ENCODE measurements around the gene LOXHD1. TPM values are rescaled to one million over a fixed set of nuclear protein-coding genes. Genes with fewer than 3 reads are reported as not detected.

LOXHD1 gene
- total RNA-seq, 1 donor from 2014 or later = not detected

DNA sequence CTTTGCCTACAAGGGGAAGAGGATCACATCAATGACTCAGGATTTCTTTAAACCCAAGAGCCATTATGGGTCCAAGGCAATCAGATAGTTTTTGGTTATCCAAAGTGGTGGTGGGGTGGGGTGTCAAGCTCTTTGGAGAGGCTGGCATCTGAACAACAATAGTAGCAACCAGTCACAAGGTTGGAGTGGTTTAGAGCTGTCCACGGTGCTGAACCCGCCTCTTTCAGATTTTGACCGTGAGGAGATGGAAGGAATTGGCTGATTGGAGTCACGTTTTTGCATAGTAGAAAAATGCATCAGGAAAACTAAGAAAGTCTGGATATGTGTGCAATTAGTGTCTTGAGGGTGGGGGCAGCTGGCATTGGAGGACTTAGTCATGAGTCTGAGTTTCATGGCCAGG is 159.9 kb downstream of the LOXHD1 start:
- TF ChIP-seq, protein P1, sequence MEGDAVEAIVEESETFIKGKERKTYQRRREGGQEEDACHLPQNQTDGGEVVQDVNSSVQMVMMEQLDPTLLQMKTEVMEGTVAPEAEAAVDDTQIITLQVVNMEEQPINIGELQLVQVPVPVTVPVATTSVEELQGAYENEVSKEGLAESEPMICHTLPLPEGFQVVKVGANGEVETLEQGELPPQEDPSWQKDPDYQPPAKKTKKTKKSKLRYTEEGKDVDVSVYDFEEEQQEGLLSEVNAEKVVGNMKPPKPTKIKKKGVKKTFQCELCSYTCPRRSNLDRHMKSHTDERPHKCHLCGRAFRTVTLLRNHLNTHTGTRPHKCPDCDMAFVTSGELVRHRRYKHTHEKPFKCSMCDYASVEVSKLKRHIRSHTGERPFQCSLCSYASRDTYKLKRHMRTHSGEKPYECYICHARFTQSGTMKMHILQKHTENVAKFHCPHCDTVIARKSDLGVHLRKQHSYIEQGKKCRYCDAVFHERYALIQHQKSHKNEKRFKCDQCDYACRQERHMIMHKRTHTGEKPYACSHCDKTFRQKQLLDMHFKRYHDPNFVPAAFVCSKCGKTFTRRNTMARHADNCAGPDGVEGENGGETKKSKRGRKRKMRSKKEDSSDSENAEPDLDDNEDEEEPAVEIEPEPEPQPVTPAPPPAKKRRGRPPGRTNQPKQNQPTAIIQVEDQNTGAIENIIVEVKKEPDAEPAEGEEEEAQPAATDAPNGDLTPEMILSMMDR (conservative IDR thresholded peaks at IDR 0.05; ENCODE audit: low read depth, low read length) = no peak
- no peak for DNase-seq (ENCODE audit: low read depth)
- no peak overlapping the region for H3K4me3 ChIP-seq (ENCODE audit: low read depth, low read length)

DNA sequence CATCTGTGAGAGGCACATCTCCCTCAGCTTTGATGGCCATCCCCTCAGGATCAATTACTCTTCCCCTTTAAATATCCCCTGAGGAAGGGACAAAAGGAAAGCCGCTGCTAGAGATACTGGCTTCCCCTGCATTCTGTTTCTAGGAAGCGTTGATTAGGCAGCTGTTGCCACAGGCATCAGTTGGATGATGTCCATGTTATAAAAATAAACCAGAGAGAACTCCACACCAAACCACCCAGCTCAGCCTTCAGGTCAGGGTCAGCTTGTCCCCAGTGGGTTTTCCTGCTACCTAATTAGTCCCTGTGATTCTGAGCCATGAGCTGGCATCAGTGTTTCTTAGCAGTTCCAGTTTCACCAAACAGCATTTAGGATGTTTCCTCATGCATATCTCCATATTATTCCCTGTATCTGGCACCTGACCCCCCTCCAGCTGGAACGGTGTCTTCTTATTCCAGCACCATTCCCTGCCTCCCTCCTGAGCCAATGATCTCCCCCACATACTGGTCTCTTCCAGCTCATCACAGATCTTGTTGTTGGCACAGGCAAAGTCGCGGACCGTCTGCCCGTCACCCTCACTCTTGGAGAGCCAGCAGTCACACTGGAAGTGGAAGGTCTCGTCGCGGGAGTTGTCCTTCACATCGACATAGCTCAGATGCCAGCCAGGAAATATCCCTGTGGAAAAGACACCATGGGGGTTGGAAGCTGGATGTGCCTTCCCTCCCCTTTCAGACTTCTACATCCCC is 168.4 kb downstream of the LOXHD1 start:
- no peak for DNase-seq (ENCODE audit: low read depth)
- H3K4me3 ChIP-seq (ENCODE audit: low read depth, low read length) = no peak overlapping the region
- TF ChIP-seq, protein P1 (conservative IDR thresholded peaks at IDR 0.05; ENCODE audit: low read depth, low read length) = no peak

DNA sequence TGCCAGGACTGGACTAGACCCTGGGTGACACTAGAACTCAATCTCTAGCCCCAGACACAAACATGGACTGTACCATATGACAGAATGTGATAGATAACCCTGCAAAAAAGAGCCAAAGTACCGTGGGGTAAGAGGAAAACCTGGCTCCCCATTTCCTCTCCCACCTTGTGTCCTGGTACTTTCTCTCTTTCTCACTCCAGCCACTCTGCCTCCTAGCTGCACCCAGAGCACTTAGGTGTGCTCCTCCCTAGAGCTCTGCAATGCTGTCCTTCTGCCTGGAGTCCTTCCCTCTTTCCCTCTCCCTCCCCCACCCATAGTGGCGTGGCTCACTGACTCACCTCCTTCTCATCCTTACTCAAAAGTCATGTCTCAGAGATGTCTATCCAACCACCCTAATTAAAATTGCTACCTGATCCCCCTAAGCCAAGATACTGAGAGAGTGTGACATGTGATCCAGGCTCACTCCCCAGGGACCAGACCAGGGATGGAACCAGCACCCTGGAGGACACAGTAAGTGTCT is 171.3 kb downstream of the LOXHD1 start:
- DNase-seq (ENCODE audit: low read depth) = no peak
- TF ChIP-seq, protein P1 (conservative IDR thresholded peaks at IDR 0.05; ENCODE audit: low read depth, low read length) = no peak
- no peak overlapping the region for H3K4me3 ChIP-seq (ENCODE audit: low read depth, low read length)

DNA sequence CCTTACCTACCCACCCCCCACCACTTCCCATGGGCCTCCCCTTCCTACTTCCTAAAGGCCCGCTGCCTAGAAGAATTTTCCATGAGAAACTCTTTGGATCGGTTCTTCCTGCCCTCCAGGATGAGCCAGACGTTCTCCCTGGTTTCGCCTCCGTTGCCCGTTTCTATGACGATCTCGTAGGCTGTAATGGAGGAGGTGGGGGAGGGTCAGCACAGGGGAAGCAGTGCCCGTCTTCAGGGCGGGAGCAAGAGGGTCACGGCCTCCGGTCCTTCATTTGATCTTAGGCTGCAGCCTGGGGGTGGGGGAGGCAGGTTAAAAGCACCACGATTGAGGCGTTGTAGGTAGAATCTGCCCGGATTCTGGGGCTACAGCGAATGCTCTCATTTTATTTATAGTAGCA is 172.0 kb downstream of the LOXHD1 start:
- TF ChIP-seq, protein P1 (conservative IDR thresholded peaks at IDR 0.05; ENCODE audit: low read depth, low read length) = no peak
- DNase-seq (ENCODE audit: low read depth) = no peak
- H3K4me3 ChIP-seq (ENCODE audit: low read depth, low read length) = no peak overlapping the region

DNA sequence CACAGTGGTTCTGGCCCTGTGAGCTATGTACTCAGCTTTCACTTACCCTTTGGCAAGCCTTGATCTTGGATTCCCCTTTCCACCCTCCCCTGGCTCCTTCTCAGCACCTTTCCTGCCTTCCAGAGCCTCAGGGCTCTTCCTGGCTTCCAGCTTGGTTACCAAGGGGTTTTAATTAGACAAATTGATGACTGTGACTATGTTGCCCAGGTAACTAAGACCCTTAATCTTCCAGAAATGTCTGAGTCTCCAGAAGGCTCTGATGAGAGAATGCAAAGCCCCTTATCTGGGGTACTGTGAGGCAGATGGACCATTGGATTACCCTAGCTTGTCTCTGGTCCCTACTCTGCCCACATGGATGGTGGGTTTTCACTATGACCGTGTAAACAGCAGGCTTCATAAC is 174.2 kb downstream of the LOXHD1 start:
- TF ChIP-seq, protein P1 (conservative IDR thresholded peaks at IDR 0.05; ENCODE audit: low read depth, low read length) = no peak
- no peak for DNase-seq (ENCODE audit: low read depth)
- H3K4me3 ChIP-seq (ENCODE audit: low read depth, low read length) = no peak overlapping the region

DNA sequence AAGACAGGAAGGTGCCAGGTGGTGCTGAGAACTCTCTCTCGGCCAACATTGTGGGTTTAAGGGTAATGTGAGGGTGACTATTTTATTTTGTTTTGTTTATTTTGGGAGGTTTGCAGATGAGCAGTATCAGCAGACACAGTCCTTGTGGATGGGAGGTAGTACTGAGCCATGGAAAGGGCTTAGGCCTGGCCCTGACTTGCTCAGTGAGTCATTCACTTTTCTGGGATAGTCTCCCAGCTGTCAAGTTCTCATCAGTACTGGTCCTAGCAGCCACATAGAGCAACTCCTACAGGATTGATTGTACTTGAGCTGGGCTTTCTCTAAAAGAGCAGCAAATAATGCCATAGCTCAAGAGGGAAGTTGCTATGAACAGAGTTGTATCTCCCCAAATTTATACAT is 175.2 kb downstream of the LOXHD1 start:
- no peak for DNase-seq (ENCODE audit: low read depth)
- no peak overlapping the region for H3K4me3 ChIP-seq (ENCODE audit: low read depth, low read length)
- TF ChIP-seq, protein P1 (conservative IDR thresholded peaks at IDR 0.05; ENCODE audit: low read depth, low read length) = no peak
